Ishikawa (cell line): ENCODE data around the gene PRDM11.

ENCODE experiments used
- CEBPB ChIP-seq: IDR thresholded peaks from 2 replicates; pipeline ENCODE4 v1.6.1; 2012
- CREB1 ChIP-seq: IDR thresholded peaks from 2 replicates; pipeline ENCODE4 v1.6.1; 2012; ENCODE audit warnings: low read depth
- EGR1 ChIP-seq: IDR thresholded peaks from 2 replicates; pipeline ENCODE4 v1.6.1; 2012
- EP300 ChIP-seq: IDR thresholded peaks from 2 replicates; pipeline ENCODE4 v1.6.1; 2012; ENCODE audit warnings: borderline replicate concordance
- FOXM1 ChIP-seq: IDR thresholded peaks from 2 replicates; pipeline ENCODE4 v1.6.1; 2012; ENCODE audit warnings: low read depth, borderline replicate concordance
- RAD21 ChIP-seq: IDR thresholded peaks from 2 replicates; pipeline ENCODE4 v1.6.1; 2012; ENCODE audit warnings: low read depth
- REST ChIP-seq: IDR thresholded peaks from 2 replicates; pipeline ENCODE4 v1.6.1; 2012; ENCODE audit warnings: low read depth, mild to moderate bottlenecking
- YY1 ChIP-seq: IDR thresholded peaks from 2 replicates; pipeline ENCODE4 v1.6.1; 2012; ENCODE audit warnings: low read depth
- TF ChIP-seq, protein P1 (sequence below): IDR thresholded peaks from 2 replicates; pipeline ENCODE4 v1.6.1; 2012
- TF ChIP-seq, protein P2 (sequence below): IDR thresholded peaks from 2 replicates; pipeline ENCODE4 v1.6.1; 2012

- TF ChIP-seq, protein P1, sequence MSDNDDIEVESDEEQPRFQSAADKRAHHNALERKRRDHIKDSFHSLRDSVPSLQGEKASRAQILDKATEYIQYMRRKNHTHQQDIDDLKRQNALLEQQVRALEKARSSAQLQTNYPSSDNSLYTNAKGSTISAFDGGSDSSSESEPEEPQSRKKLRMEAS: no peak
- TF ChIP-seq FOXM1 (no peak), REST (no peak), EGR1 (no peak), YY1 (no peak), EP300 (no peak), CEBPB (no peak), CREB1 (no peak), RAD21 (no peak)
- TF ChIP-seq, protein P2, sequence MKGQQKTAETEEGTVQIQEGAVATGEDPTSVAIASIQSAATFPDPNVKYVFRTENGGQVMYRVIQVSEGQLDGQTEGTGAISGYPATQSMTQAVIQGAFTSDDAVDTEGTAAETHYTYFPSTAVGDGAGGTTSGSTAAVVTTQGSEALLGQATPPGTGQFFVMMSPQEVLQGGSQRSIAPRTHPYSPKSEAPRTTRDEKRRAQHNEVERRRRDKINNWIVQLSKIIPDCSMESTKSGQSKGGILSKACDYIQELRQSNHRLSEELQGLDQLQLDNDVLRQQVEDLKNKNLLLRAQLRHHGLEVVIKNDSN: no peak
Observed at GRCh38 chr11:45273509-45273908, 127.1 kb downstream of the PRDM11 start.
